Type B pancreatic cell (in vitro differentiated cells): ENCODE results near the gene SNORC. TPM values are rescaled to one million over a fixed set of nuclear protein-coding genes. Genes with fewer than 3 reads are reported as not detected.

Experiments used
- DNase-seq: peaks from one replicate; pipeline ENCODE4 v3.0.0; 2021; ENCODE audit warnings: mixed read lengths; ENCODE audit not compliant: unreplicated experiment; ENCODE audit errors: extremely low spot score
- H3K27ac Mint-ChIP-seq: 2 replicates; pipeline ENCODE4 v1.8.0; 2021; ENCODE audit warnings: mild to moderate bottlenecking, mixed read lengths
- H3K27me3 Mint-ChIP-seq: 2 replicates; pipeline ENCODE4 v1.8.0; 2021; ENCODE audit warnings: mixed read lengths
- H3K36me3 Mint-ChIP-seq: 2 replicates; pipeline ENCODE4 v1.8.0; 2021; ENCODE audit warnings: mixed read lengths
- H3K4me1 Mint-ChIP-seq: one replicate; pipeline ENCODE4 v1.8.0; 2021; ENCODE audit warnings: mixed read lengths; ENCODE audit not compliant: unreplicated experiment
- H3K4me3 Mint-ChIP-seq: 2 replicates; pipeline ENCODE4 v1.8.0; 2021; ENCODE audit warnings: mild to moderate bottlenecking, mixed read lengths
- H3K9me3 Mint-ChIP-seq: 2 replicates; pipeline ENCODE4 v1.8.0; 2021; ENCODE audit warnings: mixed read lengths
- total RNA-seq: library from RNA; stranded (reverse); gene quantifications from 2 replicates; pipeline ENCODE4 v1.2.1, GENCODE V29; 2021; ENCODE audit warnings: low replicate concordance
- TF ChIP-seq, protein P1 (sequence below): fragments of 200-600 bp; sonication (generic); conservative IDR thresholded peaks from 2 replicates; pipeline ENCODE4 v1.5.0; 2021; ENCODE audit warnings: antibody characterized with exemption, mild to moderate bottlenecking

Gene SNORC
- total RNA-seq, 1 donor from 2014 or later: 7.1 TPM

DNA sequence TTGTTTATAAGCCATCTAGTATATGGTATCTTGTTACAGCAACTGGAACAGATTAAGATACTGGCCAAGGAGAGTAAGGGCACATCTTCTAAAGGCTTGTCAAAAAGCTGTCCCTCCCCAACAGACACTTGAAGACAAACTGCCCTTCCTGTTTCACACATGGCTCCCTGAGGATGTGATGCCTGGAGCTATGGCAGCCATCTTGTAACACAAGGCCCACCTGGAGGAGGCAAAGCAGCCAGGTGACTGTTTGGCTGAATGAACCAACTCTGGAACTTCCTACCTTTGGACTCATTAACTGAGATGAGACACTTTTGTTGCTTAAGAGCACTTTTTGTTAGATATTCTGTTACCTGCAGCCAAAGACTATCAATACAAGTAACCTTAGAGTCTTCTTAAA lies 54.4 kb downstream of the SNORC start:
- TF ChIP-seq, protein P1, sequence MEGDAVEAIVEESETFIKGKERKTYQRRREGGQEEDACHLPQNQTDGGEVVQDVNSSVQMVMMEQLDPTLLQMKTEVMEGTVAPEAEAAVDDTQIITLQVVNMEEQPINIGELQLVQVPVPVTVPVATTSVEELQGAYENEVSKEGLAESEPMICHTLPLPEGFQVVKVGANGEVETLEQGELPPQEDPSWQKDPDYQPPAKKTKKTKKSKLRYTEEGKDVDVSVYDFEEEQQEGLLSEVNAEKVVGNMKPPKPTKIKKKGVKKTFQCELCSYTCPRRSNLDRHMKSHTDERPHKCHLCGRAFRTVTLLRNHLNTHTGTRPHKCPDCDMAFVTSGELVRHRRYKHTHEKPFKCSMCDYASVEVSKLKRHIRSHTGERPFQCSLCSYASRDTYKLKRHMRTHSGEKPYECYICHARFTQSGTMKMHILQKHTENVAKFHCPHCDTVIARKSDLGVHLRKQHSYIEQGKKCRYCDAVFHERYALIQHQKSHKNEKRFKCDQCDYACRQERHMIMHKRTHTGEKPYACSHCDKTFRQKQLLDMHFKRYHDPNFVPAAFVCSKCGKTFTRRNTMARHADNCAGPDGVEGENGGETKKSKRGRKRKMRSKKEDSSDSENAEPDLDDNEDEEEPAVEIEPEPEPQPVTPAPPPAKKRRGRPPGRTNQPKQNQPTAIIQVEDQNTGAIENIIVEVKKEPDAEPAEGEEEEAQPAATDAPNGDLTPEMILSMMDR: no peak
- H3K4me1 Mint-ChIP-seq: peaks cover 12% of the 10 kb centered on the region
- H3K27me3 Mint-ChIP-seq: peaks cover 59% of the 10 kb centered on the region
- H3K4me3 Mint-ChIP-seq: no peak overlapping the region
- H3K27ac Mint-ChIP-seq: no peak overlapping the region
- peaks cover 11% of the 10 kb centered on the region for H3K36me3 Mint-ChIP-seq
- DNase-seq: no peak
- no peaks in the 10 kb centered on the region for H3K9me3 Mint-ChIP-seq

DNA sequence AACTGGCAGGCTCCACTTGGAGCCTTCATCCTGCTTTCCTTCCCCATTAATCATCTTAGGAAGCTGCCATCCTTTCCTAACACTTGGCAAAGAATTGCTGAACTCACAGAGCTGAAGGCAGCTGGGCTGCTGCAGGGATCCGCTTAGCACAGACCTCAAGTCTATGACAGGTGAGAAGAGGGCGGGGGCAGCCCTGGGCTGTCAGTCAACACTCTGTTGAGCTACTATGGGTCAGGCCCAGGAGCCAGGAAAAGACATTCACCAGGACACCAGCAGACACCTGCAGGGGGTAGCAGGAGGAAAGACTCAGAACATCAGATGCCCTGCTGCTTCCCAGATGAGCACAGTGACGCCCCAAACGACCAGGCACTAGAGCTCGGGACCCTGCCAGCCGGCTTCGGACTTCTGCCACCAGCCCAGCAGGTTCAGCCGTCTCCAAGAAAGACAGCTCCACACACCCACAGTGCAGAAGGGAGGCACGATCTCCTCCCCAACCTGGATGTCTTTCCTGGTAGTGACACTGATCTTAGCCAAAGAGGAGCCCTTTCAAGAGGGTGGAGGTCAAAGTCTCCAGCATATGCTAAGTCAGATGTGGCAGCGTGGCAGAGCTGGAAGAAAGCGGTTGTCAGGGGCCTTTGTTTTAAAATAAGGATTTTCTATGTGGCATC lies 55.2 kb downstream of the SNORC start:
- no peak for DNase-seq
- Mint-ChIP-seq H3K4me1 (peaks cover 12% of the 10 kb centered on the region), H3K9me3 (no peaks in the 10 kb centered on the region), H3K27ac (no peak overlapping the region), H3K36me3 (peaks cover 11% of the 10 kb centered on the region), H3K27me3 (peaks cover 63% of the 10 kb centered on the region), H3K4me3 (peak overlapping the region; percentile 85)
- TF ChIP-seq, protein P1: no peak

- Mint-ChIP-seq H3K4me3 (peak overlapping the region; percentile 85), H3K27ac (no peak overlapping the region), H3K9me3 (no peaks in the 10 kb centered on the region), H3K27me3 (peaks cover 63% of the 10 kb centered on the region), H3K36me3 (peaks cover 11% of the 10 kb centered on the region), H3K4me1 (peaks cover 12% of the 10 kb centered on the region)
- TF ChIP-seq, protein P1: no peak
- no peak for DNase-seq
Measured at GRCh38 chr2:232925821-232926156, 55.7 kb downstream of the SNORC start.

DNA sequence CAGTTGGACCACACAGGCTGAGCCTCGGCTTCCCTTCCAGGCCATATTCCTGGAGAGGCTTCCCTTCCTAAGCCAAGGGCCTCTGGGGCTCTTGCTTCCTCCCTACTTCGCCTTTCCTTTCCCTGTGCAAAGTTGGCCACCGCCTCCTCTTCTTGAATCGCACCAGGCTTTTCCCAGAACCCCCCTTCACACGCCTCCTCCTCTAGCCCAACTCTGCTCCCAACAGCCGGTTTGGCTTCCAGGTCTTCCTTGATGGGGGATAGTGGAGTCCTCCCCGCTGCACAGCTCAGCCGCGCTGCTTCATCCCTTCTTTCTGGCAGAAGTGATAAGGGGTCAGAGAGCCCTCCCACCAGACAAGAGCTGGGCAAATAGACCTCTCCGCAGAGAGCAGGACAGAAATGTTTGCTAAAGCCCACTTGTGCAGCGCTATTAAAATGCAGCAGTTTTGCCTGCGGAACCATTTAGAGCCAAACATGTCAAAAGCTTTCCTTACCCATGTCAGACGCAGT lies 56.4 kb downstream of the SNORC start:
- Mint-ChIP-seq H3K4me3 (peak overlapping the region; percentile 85), H3K9me3 (no peaks in the 10 kb centered on the region), H3K36me3 (peaks cover 11% of the 10 kb centered on the region), H3K27me3 (peaks cover 68% of the 10 kb centered on the region), H3K27ac (no peak overlapping the region), H3K4me1 (peaks cover 12% of the 10 kb centered on the region)
- no peak for DNase-seq
- TF ChIP-seq, protein P1: no peak

- Mint-ChIP-seq H3K27ac (no peak overlapping the region), H3K9me3 (no peaks in the 10 kb centered on the region), H3K36me3 (peaks cover 11% of the 10 kb centered on the region), H3K4me3 (peak overlapping the region; percentile 85), H3K27me3 (peaks cover 68% of the 10 kb centered on the region), H3K4me1 (peaks cover 12% of the 10 kb centered on the region)
- TF ChIP-seq, protein P1: no peak
- no peak for DNase-seq
Measured at GRCh38 chr2:232927032-232927792, 57.1 kb downstream of the SNORC start.
